GM21390 (cell line): Measurements from ENCODE around the gene ACAD8.
"Not testable (repeated sequence)": the region's sequence is repeated elsewhere in the genome, so short reads cannot be mapped to it uniquely, and the experiment has no call there.

Experiments
- ATAC-seq: cut with Tn5 transposase; IDR thresholded peaks from one replicate; pipeline ENCODE4 v1.9.1; 2021; ENCODE audit not compliant: unreplicated experiment

ACAD8 gene

GRCh38 chr11:134238956-134239355 lies 14.4 kb upstream of the ACAD8 start:
- ATAC-seq = no peak

GRCh38 chr11:134240592-134240991 lies 12.8 kb upstream of the ACAD8 start:
- no peak for ATAC-seq

GRCh38 chr11:134242376-134242775 lies 11.0 kb upstream of the ACAD8 start:
- no peak for ATAC-seq

- no peak for ATAC-seq
Measured at GRCh38 chr11:134243913-134244312, 9.5 kb upstream of the ACAD8 start.

- peak; percentile 93 for ATAC-seq
Measured at GRCh38 chr11:134244593-134244992, 8.8 kb upstream of the ACAD8 start.

GRCh38 chr11:134245434-134245833 lies 7.9 kb upstream of the ACAD8 start:
- no peak for ATAC-seq

- ATAC-seq = no peak
Measured at GRCh38 chr11:134246100-134246499, 7.3 kb upstream of the ACAD8 start.

GRCh38 chr11:134246678-134247077 lies 6.7 kb upstream of the ACAD8 start:
- no peak for ATAC-seq

GRCh38 chr11:134248910-134249480 lies 4.4 kb upstream of the ACAD8 start:
- ATAC-seq = no peak

- no peak for ATAC-seq
Measured at GRCh38 chr11:134250246-134250645, 3.1 kb upstream of the ACAD8 start.

GRCh38 chr11:134250675-134251074 lies 2.7 kb upstream of the ACAD8 start:
- no peak for ATAC-seq

- peak; percentile 32 for ATAC-seq
Measured at GRCh38 chr11:134252346-134253187, 801 bp upstream of the ACAD8 start.

- no peak for ATAC-seq
Measured at GRCh38 chr11:134254433-134255183, 1.2 kb downstream of the ACAD8 start.

- ATAC-seq = not testable (repeated sequence)
Measured at GRCh38 chr11:134255184-134255561, 1.8 kb downstream of the ACAD8 start.

- ATAC-seq = no peak
Measured at GRCh38 chr11:134257101-134257500, 3.7 kb downstream of the ACAD8 start.

- ATAC-seq = no peak
Measured at GRCh38 chr11:134258577-134258976, 5.2 kb downstream of the ACAD8 start.

- no peak for ATAC-seq
Measured at GRCh38 chr11:134260503-134260902, 7.1 kb downstream of the ACAD8 start.

GRCh38 chr11:134260983-134261382 lies 7.6 kb downstream of the ACAD8 start:
- ATAC-seq = no peak

- ATAC-seq = no peak
Measured at GRCh38 chr11:134261626-134262488, 8.5 kb downstream of the ACAD8 start.

GRCh38 chr11:134264966-134265764 lies 11.8 kb downstream of the ACAD8 start:
- no peak for ATAC-seq
